Keratinocyte (primary cell): ENCODE data around the gene RRP12. TPM values are rescaled to one million over a fixed set of nuclear protein-coding genes. Genes with fewer than 3 reads are reported as not detected.
A peak's percentile ranks its signal among the peaks of the same experiment; 100 is the strongest.

Experiments
- DNase-seq: peaks from one replicate; pipeline ENCODE4 v3.0.0-alpha.2; 2011; ENCODE audit warnings: low read depth, missing footprints, low spot score
- FAIRE-seq: peaks from 2 replicates; lab custom pipeline; 2011; peaks lifted over from hg19 to GRCh38; lab: Jason Lieb, UNC
- H2AFZ ChIP-seq: 2 replicates; pipeline ENCODE4 v1.6.0; 2012; ENCODE audit warnings: low read length, control low read depth, inconsistent platforms; ENCODE audit not compliant: control insufficient read depth
- H3K27ac ChIP-seq: 2 replicates; pipeline ENCODE4 v1.5.1; 2011; ENCODE audit warnings: low read length; ENCODE audit not compliant: control insufficient read depth, insufficient read depth
- H3K27me3 ChIP-seq: 3 replicates; pipeline ENCODE4 v1.6.0; 2011; ENCODE audit warnings: low read length; ENCODE audit not compliant: control insufficient read depth, insufficient read depth; ENCODE audit errors: extremely low read depth
- H3K36me3 ChIP-seq, 2 experiments: 2 replicates in 1 of 2; 3 replicates in 1 of 2; pipeline ENCODE4 v1.5.1; 2011; ENCODE audit warnings: low read length in 2 of 2, mild to moderate bottlenecking in 1 of 2; ENCODE audit not compliant: control insufficient read depth in 2 of 2, insufficient read depth in 2 of 2; ENCODE audit errors: extremely low read depth in 1 of 2
- H3K4me1 ChIP-seq: 3 replicates; pipeline ENCODE4 v1.5.1; 2011; ENCODE audit warnings: low read length; ENCODE audit not compliant: control insufficient read depth, insufficient read depth; ENCODE audit errors: extremely low read depth
- H3K4me2 ChIP-seq: 3 replicates; pipeline ENCODE4 v1.6.0; 2011; ENCODE audit warnings: low read depth, low read length; ENCODE audit not compliant: control insufficient read depth, insufficient read depth; ENCODE audit errors: extremely low read depth
- H3K4me3 ChIP-seq, 3 experiments: fragments of 200-600 bp in 1 of 3; sonication (generic) in 1 of 3; 2 replicates in 2 of 3; 3 replicates in 1 of 3; pipeline ENCODE4 v1.5.1; 2011 to 2016; ENCODE audit warnings: low read length in 3 of 3, mild to moderate bottlenecking in 3 of 3, control low read depth in 2 of 3, inconsistent platforms in 1 of 3, low read depth in 1 of 3, mixed read lengths in 1 of 3, mixed run types in 1 of 3, moderate library complexity in 1 of 3; ENCODE audit not compliant: control insufficient read depth in 2 of 3, insufficient read depth in 2 of 3; ENCODE audit errors: extremely low read depth in 1 of 3
- H3K79me2 ChIP-seq: 2 replicates; pipeline ENCODE4 v1.6.0; 2012; ENCODE audit warnings: low read length; ENCODE audit not compliant: control insufficient read depth, insufficient read depth
- H3K9ac ChIP-seq: 3 replicates; pipeline ENCODE4 v1.6.0; 2011; ENCODE audit warnings: low read length; ENCODE audit not compliant: control insufficient read depth, insufficient read depth; ENCODE audit errors: extremely low read depth
- H3K9me1 ChIP-seq: 3 replicates; pipeline ENCODE4 v1.6.0; 2011; ENCODE audit warnings: low read length; ENCODE audit not compliant: control insufficient read depth, insufficient read depth; ENCODE audit errors: extremely low read depth
- H3K9me3 ChIP-seq: 2 replicates; pipeline ENCODE4 v1.5.1; 2012; ENCODE audit warnings: low read depth, low read length; ENCODE audit not compliant: control insufficient read depth
- H4K20me1 ChIP-seq: 3 replicates; pipeline ENCODE4 v1.6.0; 2011; ENCODE audit warnings: low read length; ENCODE audit not compliant: control insufficient read depth, insufficient read depth; ENCODE audit errors: extremely low read depth
- EZH2 ChIP-seq: IDR thresholded peaks from one replicate; pipeline ENCODE4 v1.6.1; 2012; ENCODE audit warnings: inconsistent platforms, mild to moderate bottlenecking, low read length, moderate library complexity
- dilution Hi-C: fragments of 300-500 bp; cut with MboI; formaldehyde crosslinking; loops from one replicate; pipeline ENCODE4 v1.7.0; 2020; ENCODE audit warnings: low sequenced_read_pairs; ENCODE audit not compliant: extremely low pct_ligation_motif_present
- polyA plus RNA-seq, 5 experiments: library from polyadenylated mRNA; depleted of rRNA in 3 of 5; stranded (reverse) in 3 of 5; stranded (forward) in 1 of 5; unstranded in 1 of 5; fragments of >200 nt; gene quantifications; 1 replicate in 1 of 5; 2 replicates in 3 of 5; 3 replicates in 1 of 5; pipeline versions ENCODE4 v1.2.1 to v1.2.3, GENCODE V29; 2011 to 2012; ENCODE audit warnings: missing spikeins in 2 of 5, low read depth in 1 of 5, low replicate concordance in 1 of 5
- TF ChIP-seq, protein P1 (sequence below), 3 experiments: IDR thresholded peaks in 1 of 3; conservative IDR thresholded peaks in 1 of 3; optimal IDR thresholded peaks in 1 of 3; 2 replicates in 2 of 3; 3 replicates in 1 of 3; pipeline versions ENCODE3 to v1.5.1; 2011; ENCODE audit warnings: low read length in 3 of 3, mild to moderate bottlenecking in 3 of 3, moderate library complexity in 2 of 3, control low read depth in 1 of 3, inconsistent platforms in 1 of 3; ENCODE audit not compliant: insufficient read depth in 2 of 3; ENCODE audit errors: extremely low read depth in 1 of 3

RRP12 gene
- polyA plus RNA-seq, 1 donor (not counting 4 experiments of a cell fraction or from before 2014, with no cell fraction given) = 14.8 TPM

DNA sequence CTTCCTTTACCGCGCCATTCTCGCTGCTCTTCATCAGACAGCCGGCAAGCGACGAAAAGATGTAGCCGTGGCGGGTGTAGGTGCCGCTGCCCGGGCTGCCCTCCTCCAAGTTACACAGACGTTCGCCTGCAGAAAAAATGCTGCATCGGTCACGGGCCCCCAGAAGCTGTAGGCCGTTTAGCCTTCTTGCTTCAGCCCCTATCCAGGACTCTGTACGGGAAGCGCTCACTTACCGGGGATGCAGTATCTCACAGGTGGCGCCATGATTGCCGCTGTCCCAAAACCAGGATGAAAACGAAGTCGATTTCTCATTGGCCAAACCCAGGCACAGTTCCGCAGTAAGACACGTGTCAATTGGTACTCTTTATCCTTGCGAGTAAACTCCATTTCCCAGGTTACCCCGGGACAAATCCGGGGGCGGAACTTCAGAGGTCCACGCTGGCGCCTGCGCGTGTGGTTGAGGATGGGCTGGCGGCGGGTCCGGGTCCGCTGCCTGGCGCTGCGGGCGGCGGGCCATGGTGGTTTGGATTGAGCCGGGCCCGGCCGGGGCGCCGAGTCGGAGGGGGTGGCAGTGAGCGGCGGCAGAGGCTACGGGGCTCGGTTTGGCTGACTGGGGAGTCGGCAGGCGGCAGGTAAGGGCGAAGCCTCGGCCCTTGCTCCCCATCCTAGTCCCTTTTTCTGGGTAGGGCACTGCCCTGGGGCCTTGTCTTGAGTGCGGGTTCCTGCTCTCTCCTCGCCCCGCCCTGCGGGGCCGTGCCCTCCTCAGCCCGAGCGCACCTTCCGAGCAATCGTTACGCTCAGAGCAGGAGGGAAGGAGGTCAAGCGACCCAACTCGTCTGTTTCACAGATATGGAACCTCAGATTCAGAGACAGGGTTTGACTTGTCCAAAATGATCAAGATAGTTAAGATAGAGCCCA, 44.8 kb upstream of the RRP12 start, which contains the start of the genes EXOSC1 and ZDHHC16:
Gene EXOSC1, minus strand, starts transcription at position 285 of the 918 bp plus-strand sequence. Its CDS starts 21 bp downstream, at position 264.
Gene ZDHHC16, plus strand, starts transcription at position 454 of the 918 bp plus-strand sequence. CDS start 5,501 bp downstream, outside the sequence.
- peak; percentile 85 for FAIRE-seq
- peaks cover 67% of the 10 kb centered on the region for H3K79me2 ChIP-seq
- H3K4me3 ChIP-seq = peak within 1 kb of the TSS; percentile 74 to 92 (median 87)
- DNase-seq = no peak
- peak within 1 kb of the TSS; percentile 78 for H3K9ac ChIP-seq
- peak within 1 kb of the TSS; percentile 77 for H2AFZ ChIP-seq
- peaks cover 2% of the 10 kb centered on the region for H3K9me1 ChIP-seq
- H4K20me1 ChIP-seq = no peaks in the 10 kb centered on the region
- H3K9me3 ChIP-seq = no peaks in the 10 kb centered on the region
- H3K27me3 ChIP-seq = no peaks in the 10 kb centered on the region
- TF ChIP-seq, protein P1, sequence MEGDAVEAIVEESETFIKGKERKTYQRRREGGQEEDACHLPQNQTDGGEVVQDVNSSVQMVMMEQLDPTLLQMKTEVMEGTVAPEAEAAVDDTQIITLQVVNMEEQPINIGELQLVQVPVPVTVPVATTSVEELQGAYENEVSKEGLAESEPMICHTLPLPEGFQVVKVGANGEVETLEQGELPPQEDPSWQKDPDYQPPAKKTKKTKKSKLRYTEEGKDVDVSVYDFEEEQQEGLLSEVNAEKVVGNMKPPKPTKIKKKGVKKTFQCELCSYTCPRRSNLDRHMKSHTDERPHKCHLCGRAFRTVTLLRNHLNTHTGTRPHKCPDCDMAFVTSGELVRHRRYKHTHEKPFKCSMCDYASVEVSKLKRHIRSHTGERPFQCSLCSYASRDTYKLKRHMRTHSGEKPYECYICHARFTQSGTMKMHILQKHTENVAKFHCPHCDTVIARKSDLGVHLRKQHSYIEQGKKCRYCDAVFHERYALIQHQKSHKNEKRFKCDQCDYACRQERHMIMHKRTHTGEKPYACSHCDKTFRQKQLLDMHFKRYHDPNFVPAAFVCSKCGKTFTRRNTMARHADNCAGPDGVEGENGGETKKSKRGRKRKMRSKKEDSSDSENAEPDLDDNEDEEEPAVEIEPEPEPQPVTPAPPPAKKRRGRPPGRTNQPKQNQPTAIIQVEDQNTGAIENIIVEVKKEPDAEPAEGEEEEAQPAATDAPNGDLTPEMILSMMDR (optimal IDR thresholded peaks at IDR 0.05 in 1 of 3, IDR thresholded peaks at IDR 0.05 in 1 of 3, conservative IDR thresholded peaks at IDR 0.05 in 1 of 3; ENCODE audit: extremely low read depth in 1 of 3, insufficient read depth in 2 of 3, low read length in 3 of 3) = peak in 1 of 3 experiments; percentile 8
- TF ChIP-seq EZH2 = no peak
- H3K36me3 ChIP-seq = peaks cover 0 to 8% of the 10 kb centered on the region in 2 experiments
- peak within 1 kb of the TSS; percentile 92 for H3K4me2 ChIP-seq
- peak within 1 kb of the TSS; percentile 40 for H3K27ac ChIP-seq
- H3K4me1 ChIP-seq = peaks cover 25% of the 10 kb centered on the region
- dilution Hi-C loops = no loop called here

DNA sequence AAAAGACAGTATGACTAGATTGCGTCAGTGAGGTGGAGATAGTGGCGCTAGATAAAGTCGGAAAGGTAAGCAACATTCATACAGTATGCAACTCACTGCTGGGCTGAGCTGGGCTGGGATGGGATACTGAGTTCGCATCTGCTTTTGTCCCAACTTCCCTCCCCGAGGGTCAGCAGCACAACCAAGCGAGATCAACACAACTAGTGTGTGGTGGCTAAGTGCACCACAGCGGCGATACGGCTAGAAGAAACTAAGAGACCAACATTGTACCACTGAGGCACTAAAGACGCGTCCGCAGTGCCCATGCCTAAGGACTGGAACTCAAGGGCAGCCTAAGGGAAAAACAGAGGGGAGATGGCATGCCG, 44.2 kb upstream of the RRP12 start:
- Histone ChIP-seq H3K4me1 (peaks cover 20% of the 10 kb centered on the region), H3K36me3 (peaks cover 0 to 5% of the 10 kb centered on the region in 2 experiments), H3K27me3 (no peaks in the 10 kb centered on the region), H2AFZ (peak overlapping the region; percentile 65), H3K27ac (peak overlapping the region; percentile 40), H3K4me2 (peak overlapping the region; percentile 91), H3K9me3 (no peaks in the 10 kb centered on the region), H3K79me2 (peaks cover 61% of the 10 kb centered on the region), H4K20me1 (no peaks in the 10 kb centered on the region), H3K4me3 (peak overlapping the region; percentile 74 to 92 (median 87)), H3K9ac (peak overlapping the region; percentile 78), H3K9me1 (no peaks in the 10 kb centered on the region)
- dilution Hi-C loops = no loop called here
- TF ChIP-seq EZH2 = no peak
- TF ChIP-seq, protein P1 (optimal IDR thresholded peaks at IDR 0.05 in 1 of 3, IDR thresholded peaks at IDR 0.05 in 1 of 3, conservative IDR thresholded peaks at IDR 0.05 in 1 of 3; ENCODE audit: extremely low read depth in 1 of 3, insufficient read depth in 2 of 3, low read length in 3 of 3) = no peak
- FAIRE-seq = no peak
- no peak for DNase-seq
